ENCODE measurements around the gene PLEKHD1.

PLEKHD1 gene

DNA sequence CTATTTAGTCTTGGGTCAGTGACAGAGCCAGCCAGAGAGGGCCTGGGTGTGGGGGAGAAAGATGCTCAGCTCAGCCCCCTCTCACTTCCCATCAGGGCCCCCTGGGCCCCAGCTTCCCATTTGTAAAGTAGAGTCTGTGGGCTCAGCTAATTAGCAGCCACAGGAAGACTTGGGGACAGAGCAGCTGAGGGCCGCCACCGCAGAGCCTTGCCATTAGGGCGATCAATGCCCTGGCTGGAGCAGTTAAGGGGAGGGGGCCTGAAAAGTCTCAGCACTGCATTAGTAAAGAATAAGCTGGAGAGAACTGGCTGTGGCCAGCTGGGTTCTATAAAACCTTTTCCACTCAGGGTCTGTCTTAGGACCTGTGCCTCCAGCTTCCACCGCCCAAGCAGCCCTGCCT is 2.7 kb downstream of the PLEKHD1 start:
- in situ Hi-C loops (cut with MboI; ENCODE audit: low sequenced_read_pairs, unreplicated experiment) = no loop called here
- no peak for DNase-seq (ENCODE audit: low spot score)
- TF ChIP-seq, protein P1, sequence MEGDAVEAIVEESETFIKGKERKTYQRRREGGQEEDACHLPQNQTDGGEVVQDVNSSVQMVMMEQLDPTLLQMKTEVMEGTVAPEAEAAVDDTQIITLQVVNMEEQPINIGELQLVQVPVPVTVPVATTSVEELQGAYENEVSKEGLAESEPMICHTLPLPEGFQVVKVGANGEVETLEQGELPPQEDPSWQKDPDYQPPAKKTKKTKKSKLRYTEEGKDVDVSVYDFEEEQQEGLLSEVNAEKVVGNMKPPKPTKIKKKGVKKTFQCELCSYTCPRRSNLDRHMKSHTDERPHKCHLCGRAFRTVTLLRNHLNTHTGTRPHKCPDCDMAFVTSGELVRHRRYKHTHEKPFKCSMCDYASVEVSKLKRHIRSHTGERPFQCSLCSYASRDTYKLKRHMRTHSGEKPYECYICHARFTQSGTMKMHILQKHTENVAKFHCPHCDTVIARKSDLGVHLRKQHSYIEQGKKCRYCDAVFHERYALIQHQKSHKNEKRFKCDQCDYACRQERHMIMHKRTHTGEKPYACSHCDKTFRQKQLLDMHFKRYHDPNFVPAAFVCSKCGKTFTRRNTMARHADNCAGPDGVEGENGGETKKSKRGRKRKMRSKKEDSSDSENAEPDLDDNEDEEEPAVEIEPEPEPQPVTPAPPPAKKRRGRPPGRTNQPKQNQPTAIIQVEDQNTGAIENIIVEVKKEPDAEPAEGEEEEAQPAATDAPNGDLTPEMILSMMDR (IDR thresholded peaks at IDR 0.05; ENCODE audit: borderline replicate concordance, control extremely low read depth, extremely low read depth, insufficient read depth, missing control alignments) = no peak

DNA sequence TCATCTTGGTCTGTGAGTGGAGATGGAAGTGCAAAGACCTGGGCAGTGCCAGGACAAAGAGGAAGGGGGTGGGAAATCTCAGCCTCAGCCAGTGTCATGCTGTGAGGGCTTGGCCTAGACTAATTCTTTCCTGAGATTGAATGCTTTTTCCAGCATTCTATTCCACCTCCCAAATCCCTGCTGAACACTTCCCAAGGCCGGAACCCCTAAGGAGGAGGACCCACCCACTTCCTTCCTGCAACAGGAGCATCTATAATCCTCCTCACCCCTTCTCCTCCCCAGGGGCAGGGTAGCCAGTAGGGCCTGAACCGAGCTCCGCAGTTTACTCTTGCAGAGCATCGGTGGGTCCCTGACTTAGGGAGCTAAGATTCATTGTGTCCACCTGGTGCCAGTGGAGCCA is 3.2 kb downstream of the PLEKHD1 start:
- DNase-seq (ENCODE audit: low spot score) = no peak
- in situ Hi-C loops (cut with MboI; ENCODE audit: low sequenced_read_pairs, unreplicated experiment) = no loop called here
- TF ChIP-seq, protein P1 (IDR thresholded peaks at IDR 0.05; ENCODE audit: borderline replicate concordance, control extremely low read depth, extremely low read depth, insufficient read depth, missing control alignments) = no peak

DNA sequence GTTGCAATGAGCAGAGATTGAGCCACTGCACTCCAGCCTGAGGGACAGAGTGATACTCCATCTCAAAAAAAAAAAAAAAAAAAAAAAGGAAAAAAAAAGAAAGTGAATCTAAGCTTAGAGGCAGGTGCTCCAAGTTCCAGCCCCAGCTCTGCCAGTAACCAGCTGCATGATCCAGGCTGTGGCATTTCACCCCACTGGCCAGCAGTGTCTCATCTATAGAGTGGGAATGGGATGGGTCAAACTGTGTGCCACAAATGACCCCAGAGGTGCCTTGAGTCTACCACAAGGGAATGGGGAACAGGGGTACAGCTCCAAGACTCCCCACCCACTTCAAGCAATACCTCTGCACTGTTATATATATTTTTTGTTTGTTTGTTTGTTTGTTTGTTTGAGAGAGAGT is 5.0 kb downstream of the PLEKHD1 start:
- TF ChIP-seq, protein P1 (IDR thresholded peaks at IDR 0.05; ENCODE audit: borderline replicate concordance, control extremely low read depth, extremely low read depth, insufficient read depth, missing control alignments) = no peak
- in situ Hi-C loops (cut with MboI; ENCODE audit: low sequenced_read_pairs, unreplicated experiment) = no loop called here
- DNase-seq (ENCODE audit: low spot score) = no peak

DNA sequence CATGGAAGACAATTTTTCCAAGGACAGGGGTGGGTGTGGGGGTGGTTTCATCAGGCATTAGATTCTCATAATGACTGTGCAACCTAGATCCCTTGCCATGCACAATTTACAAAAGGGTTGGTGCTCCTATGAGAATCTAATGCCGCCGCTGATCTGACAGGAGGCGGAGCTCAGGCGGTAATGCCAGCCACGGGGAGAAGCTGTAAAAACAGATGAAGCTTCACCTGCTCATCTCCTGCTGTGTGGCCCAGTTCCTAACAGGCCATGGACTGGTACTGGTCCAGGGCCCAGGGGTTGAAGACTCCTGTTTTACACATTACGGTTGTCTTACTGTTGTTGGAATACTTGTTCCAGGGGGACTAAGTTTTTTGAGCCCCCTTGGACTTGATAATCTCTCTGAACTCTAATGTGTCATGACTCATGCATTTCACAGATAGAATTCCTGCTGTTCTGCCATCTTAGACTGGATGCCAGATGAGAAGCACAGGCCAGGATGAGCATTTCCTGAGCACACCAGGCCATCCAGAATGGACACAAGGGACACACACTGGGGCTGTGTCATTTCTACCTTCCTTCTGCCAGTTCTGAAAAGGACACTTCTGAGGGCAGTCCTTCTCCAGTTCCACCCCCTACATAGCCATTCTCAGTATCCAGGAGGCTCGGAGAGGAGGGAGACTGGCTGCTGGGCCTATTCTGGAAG is 5.8 kb downstream of the PLEKHD1 start:
- no peak for DNase-seq (ENCODE audit: low spot score)
- in situ Hi-C loops (cut with MboI; ENCODE audit: low sequenced_read_pairs, unreplicated experiment) = no loop called here
- TF ChIP-seq, protein P1 (IDR thresholded peaks at IDR 0.05; ENCODE audit: borderline replicate concordance, control extremely low read depth, extremely low read depth, insufficient read depth, missing control alignments) = no peak

DNA sequence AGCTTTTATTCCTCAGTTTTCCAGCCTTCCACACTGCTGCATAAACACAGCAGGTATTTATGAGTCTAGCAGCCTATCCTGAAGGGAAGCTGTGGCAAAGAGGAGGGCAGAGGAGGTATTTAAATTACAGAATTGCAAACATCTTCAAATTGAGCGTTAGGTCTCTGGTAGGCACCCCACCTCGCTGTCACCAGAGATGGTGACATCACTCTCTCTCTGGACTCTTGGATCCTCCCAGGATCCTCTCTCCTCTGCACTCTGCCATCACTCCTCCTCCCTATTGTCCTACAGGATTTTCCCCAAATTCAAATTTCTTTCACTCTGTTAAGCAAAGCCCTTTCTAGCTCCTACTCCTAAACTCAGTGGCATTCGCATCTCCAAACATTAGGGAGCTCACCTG is 6.7 kb downstream of the PLEKHD1 start:
- no peak for DNase-seq (ENCODE audit: low spot score)
- in situ Hi-C loops (cut with MboI; ENCODE audit: low sequenced_read_pairs, unreplicated experiment) = no loop called here
- TF ChIP-seq, protein P1 (IDR thresholded peaks at IDR 0.05; ENCODE audit: borderline replicate concordance, control extremely low read depth, extremely low read depth, insufficient read depth, missing control alignments) = no peak

DNA sequence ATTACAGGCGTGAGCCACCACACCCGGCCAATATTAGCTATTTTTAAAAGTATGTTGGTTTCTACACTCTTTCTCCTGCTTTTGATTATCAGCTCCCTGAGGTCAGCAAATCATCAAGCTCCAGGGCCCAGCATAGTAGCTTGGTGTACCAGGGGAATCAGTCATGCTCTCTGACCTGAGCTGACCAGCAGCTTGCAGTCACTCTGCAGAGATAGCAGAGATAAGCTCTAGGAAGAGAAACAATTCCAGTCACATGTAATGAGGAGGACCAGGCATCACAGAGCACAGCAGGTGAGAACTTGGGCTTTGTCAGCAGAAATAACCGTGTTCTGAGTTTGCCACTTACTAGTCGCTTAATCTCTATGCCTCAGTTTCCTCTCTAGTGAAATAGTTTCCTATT is 8.5 kb downstream of the PLEKHD1 start:
- in situ Hi-C loops (cut with MboI; ENCODE audit: low sequenced_read_pairs, unreplicated experiment) = no loop called here
- TF ChIP-seq, protein P1 (IDR thresholded peaks at IDR 0.05; ENCODE audit: borderline replicate concordance, control extremely low read depth, extremely low read depth, insufficient read depth, missing control alignments) = no peak
- DNase-seq (ENCODE audit: low spot score) = no peak

All from GM13976 (cell line).